ENCODE results near the gene B9D2. TPM values are rescaled to one million over a fixed set of nuclear protein-coding genes. Genes with fewer than 3 reads are reported as not detected.

The B9D2 gene
- total and polyA plus RNA-seq, 2 experiments from 2014 or later: 2.7 to 7.4 TPM

- H3K79me2 ChIP-seq (replicated peaks; ENCODE audit: insufficient read depth): no peaks in the 10 kb centered on the region
- peak overlapping the region; percentile 70 for H3K4me3 Mint-ChIP-seq
- ATAC-seq (no peak), DNase-seq (ENCODE audit: low spot score) (no peak)
- H3K4me1 Mint-ChIP-seq: peaks cover 19% of the 10 kb centered on the region
- no peaks in the 10 kb centered on the region; the same call in 2 of the 3 replicates for H3K9me3 Mint-ChIP-seq
- TF ChIP-seq POLR2AphosphoS5 (IDR thresholded peaks at IDR 0.05; ENCODE audit: low read depth) (no peak), EZH2 (IDR thresholded peaks at IDR 0.05; ENCODE audit: low read depth, unreplicated experiment) (no peak), CREB1 (CRISPR knock-in tag; IDR thresholded peaks at IDR 0.05; ENCODE audit: low read depth) (no peak), CTCF (conservative IDR thresholded peaks at IDR 0.05; ENCODE audit: low read depth in 2 of 2) (peak in 1 of 2 experiments; percentile 4; a peak in 2 of 4 replicates)
- no peak overlapping the region for H3K27ac Mint-ChIP-seq
- H3K4me2 ChIP-seq: peak overlapping the region; percentile 98
- H3K36me3 ChIP-seq (ENCODE audit: insufficient read depth): no peaks in the 10 kb centered on the region
- H2AFZ ChIP-seq: no peak overlapping the region
- peaks cover 6% of the 10 kb centered on the region; the same call in 1 of the 2 replicates for H3F3A ChIP-seq (replicated peaks; ENCODE audit: low read depth)
- 0 out of 2 replicates have a peak, but pooled peaks cover 3% of the 10 kb centered on the region for H4K20me1 ChIP-seq (replicated peaks; ENCODE audit: insufficient read depth)
- peaks cover 63% of the 10 kb centered on the region for H3K27me3 Mint-ChIP-seq (ENCODE audit: insufficient read depth, low read depth, poor library complexity)
- H3K27me3 ChIP-seq (ENCODE audit: insufficient read depth): peaks cover 41% of the 10 kb centered on the region
- no peaks in the 10 kb centered on the region; the same call in 2 of the 3 replicates for H3K36me3 Mint-ChIP-seq (ENCODE audit: low read depth)
- H3K27ac ChIP-seq (ENCODE audit: low read depth): no peak overlapping the region
- peak overlapping the region; percentile 91 for H3K4me3 ChIP-seq
- H3K9me2 ChIP-seq (ENCODE audit: insufficient read depth): no peaks in the 10 kb centered on the region
- peaks cover 12% of the 10 kb centered on the region; the same call in 1 of the 2 replicates for H3K4me1 ChIP-seq (ENCODE audit: insufficient read depth)
Measured at GRCh38 chr19:41354343-41354953, 9.5 kb downstream of the B9D2 start.

GRCh38 chr19:41353466-41354342, 10.2 kb downstream of the B9D2 start, which contains the start of gene TGFB1:
Gene TGFB1 (minus strand): TSS chr19:41353922. CDS start chr19:41353044, 878 bp downstream.
- peaks cover 42% of the 10 kb centered on the region for H3K27me3 ChIP-seq (ENCODE audit: insufficient read depth)

More at GRCh38 chr19:41353466-41354342, 10.2 kb downstream of the B9D2 start, which contains the start of gene TGFB1:
- Histone ChIP-seq H3K4me1 (ENCODE audit: insufficient read depth) (peaks cover 12% of the 10 kb centered on the region; the same call in 1 of the 2 replicates), H3K36me3 (ENCODE audit: insufficient read depth) (no peaks in the 10 kb centered on the region), H3K9me2 (ENCODE audit: insufficient read depth) (no peaks in the 10 kb centered on the region), H3K79me2 (replicated peaks; ENCODE audit: insufficient read depth) (no peaks in the 10 kb centered on the region), H3K27ac (ENCODE audit: low read depth) (no peak within 1 kb of the TSS), H3F3A (replicated peaks; ENCODE audit: low read depth) (peaks cover 6% of the 10 kb centered on the region; the same call in 1 of the 2 replicates), H4K20me1 (replicated peaks; ENCODE audit: insufficient read depth) (0 out of 2 replicates have a peak, but pooled peaks cover 3% of the 10 kb centered on the region), H3K4me3 (peak within 1 kb of the TSS; percentile 91), H3K4me2 (peak within 1 kb of the TSS; percentile 98), H2AFZ (peak within 1 kb of the TSS; percentile 96)
- Mint-ChIP-seq H3K27ac (no peak within 1 kb of the TSS; the same call in 1 of the 2 replicates), H3K36me3 (ENCODE audit: low read depth) (no peaks in the 10 kb centered on the region; the same call in 2 of the 3 replicates), H3K9me3 (no peaks in the 10 kb centered on the region; the same call in 2 of the 3 replicates), H3K4me3 (peak within 1 kb of the TSS; percentile 87), H3K27me3 (ENCODE audit: insufficient read depth, low read depth, poor library complexity) (peaks cover 64% of the 10 kb centered on the region), H3K4me1 (peaks cover 19% of the 10 kb centered on the region)
- TF ChIP-seq STAT1 (IDR thresholded peaks at IDR 0.05; ENCODE audit: unreplicated experiment) (no peak), CREB1 (CRISPR knock-in tag; IDR thresholded peaks at IDR 0.05; ENCODE audit: low read depth) (no peak), CTCF (conservative IDR thresholded peaks at IDR 0.05; ENCODE audit: low read depth in 2 of 2) (peak; percentile 73 to 84), ETS1 (IDR thresholded peaks at IDR 0.05) (no peak)
- ATAC-seq (peak; percentile 57), DNase-seq (ENCODE audit: low spot score) (peak; percentile 86)
